Testis (tissue), 3 donors: ENCODE measurements around the gene TMED6. TPM values are rescaled to one million over a fixed set of nuclear protein-coding genes. Genes with fewer than 3 reads are reported as not detected.
"Not testable (repeated sequence)": the region's sequence is repeated elsewhere in the genome, so short reads cannot be mapped to it uniquely, and the experiment has no call there.

Experiments used
- DNase-seq: peaks from one replicate; pipeline ENCODE4 v3.0.0-alpha.2; 2019
- H3K27ac ChIP-seq, 2 donors: fragments of 200-600 bp; sonication (generic); one replicate each; pipeline ENCODE4 v1.5.1; 2019
- H3K27me3 ChIP-seq: fragments of 200-600 bp; sonication (generic); one replicate; pipeline ENCODE4 v1.5.1; 2019
- H3K36me3 ChIP-seq: fragments of 200-600 bp; sonication (generic); one replicate; pipeline ENCODE4 v1.5.1; 2017; ENCODE audit warnings: low read depth; ENCODE audit errors: missing control alignments
- H3K4me1 ChIP-seq: fragments of 200-600 bp; sonication (generic); one replicate; pipeline ENCODE4 v1.5.1; 2019
- H3K4me3 ChIP-seq, 2 donors: fragments of 200-600 bp; sonication (generic); one replicate each; pipeline ENCODE4 v1.5.1; 2017 to 2019
- H3K9me3 ChIP-seq: fragments of 200-600 bp; sonication (generic); one replicate; pipeline ENCODE4 v1.5.1; 2017
- POLR2A ChIP-seq: fragments of 450-650 bp; IDR thresholded peaks from one replicate; pipeline ENCODE4 v1.6.1; 2017; ENCODE audit warnings: antibody characterized with exemption, mild to moderate bottlenecking, moderate library complexity
- WGBS, 2 donors: methylation state at CpG; one replicate each; pipeline ENCODE4 v1.1.5; 2018; 5-methylcytosine and 5-hydroxymethylcytosine counted together
- intact Hi-C: fragments of 100-400 bp; cut with DNase I; formaldehyde crosslinking; loops from one replicate; pipeline ENCODE4 v1.15.1; 2023; ENCODE audit warnings: low total_unique reads
- polyA plus RNA-seq: library from polyadenylated mRNA; stranded (reverse); fragments of 350-450 nt; fragmentation: Illumina TruSeq; extraction: RNeasy Lipid Tissue Mini Kit (QIAGEN cat#74804); gene quantifications from one replicate; pipeline ENCODE4 v1.2.3, GENCODE V29; 2014; ENCODE audit warnings: low read depth, low replicate concordance; ENCODE audit not compliant: insufficient read depth
- total RNA-seq, 2 donors: library from RNA; depleted of rRNA; stranded (reverse); fragments of >200 nt; gene quantifications; one replicate each; pipeline ENCODE4 v1.2.3, GENCODE V29; 2016
- TF ChIP-seq, protein P1 (sequence below), 3 experiments: fragments of 450-650 bp in 2 of 3; fragments of 200-600 bp in 1 of 3; sonication (generic) in 1 of 3; IDR thresholded peaks; one replicate each; pipeline ENCODE4 v1.5.1; 2016 to 2019; ENCODE audit warnings: antibody characterized with exemption in 3 of 3, mild to moderate bottlenecking in 2 of 3, moderate library complexity in 1 of 3

Gene TMED6
- total and polyA plus RNA-seq, 3 donors from 2014 or later, result 1.4 to 1.6 TPM; not detected in 1

DNA sequence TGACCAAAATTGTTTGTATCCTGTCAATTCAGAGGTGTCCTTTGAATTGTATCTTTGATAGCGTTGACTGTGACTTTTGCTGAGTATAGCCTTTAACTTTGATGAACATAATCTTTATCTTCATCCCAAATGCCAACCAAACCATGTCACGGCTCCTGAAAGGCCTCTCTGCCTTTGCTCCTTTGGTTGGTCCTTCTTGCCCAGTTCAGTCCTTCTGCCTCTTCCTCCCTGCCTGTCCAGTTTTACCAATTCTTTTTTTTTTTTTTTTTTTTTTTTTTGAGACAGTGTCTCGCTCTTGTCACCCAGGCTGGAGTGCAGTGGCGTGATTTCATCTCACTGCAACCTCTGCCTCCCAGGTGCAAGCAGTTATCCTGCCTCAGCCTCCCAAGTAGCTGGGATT lies 53.3 kb downstream of the TMED6 start:
- intact Hi-C loops, result no loop called here
- no peak for DNase-seq
- Histone ChIP-seq H3K27me3 (no peaks in the 10 kb centered on the region), H3K4me3 (no peak overlapping the region), H3K27ac (no peak overlapping the region), H3K36me3 (no peaks in the 10 kb centered on the region), H3K4me1 (no peaks in the 10 kb centered on the region), H3K9me3 (no peaks in the 10 kb centered on the region)
- TF ChIP-seq, protein P1, sequence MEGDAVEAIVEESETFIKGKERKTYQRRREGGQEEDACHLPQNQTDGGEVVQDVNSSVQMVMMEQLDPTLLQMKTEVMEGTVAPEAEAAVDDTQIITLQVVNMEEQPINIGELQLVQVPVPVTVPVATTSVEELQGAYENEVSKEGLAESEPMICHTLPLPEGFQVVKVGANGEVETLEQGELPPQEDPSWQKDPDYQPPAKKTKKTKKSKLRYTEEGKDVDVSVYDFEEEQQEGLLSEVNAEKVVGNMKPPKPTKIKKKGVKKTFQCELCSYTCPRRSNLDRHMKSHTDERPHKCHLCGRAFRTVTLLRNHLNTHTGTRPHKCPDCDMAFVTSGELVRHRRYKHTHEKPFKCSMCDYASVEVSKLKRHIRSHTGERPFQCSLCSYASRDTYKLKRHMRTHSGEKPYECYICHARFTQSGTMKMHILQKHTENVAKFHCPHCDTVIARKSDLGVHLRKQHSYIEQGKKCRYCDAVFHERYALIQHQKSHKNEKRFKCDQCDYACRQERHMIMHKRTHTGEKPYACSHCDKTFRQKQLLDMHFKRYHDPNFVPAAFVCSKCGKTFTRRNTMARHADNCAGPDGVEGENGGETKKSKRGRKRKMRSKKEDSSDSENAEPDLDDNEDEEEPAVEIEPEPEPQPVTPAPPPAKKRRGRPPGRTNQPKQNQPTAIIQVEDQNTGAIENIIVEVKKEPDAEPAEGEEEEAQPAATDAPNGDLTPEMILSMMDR (IDR thresholded peaks at IDR 0.05), result no peak
- TF ChIP-seq POLR2A, result no peak
- 93 to 95% methylated on average over 4 of the region's 4 CpGs for WGBS, 2 donors

DNA sequence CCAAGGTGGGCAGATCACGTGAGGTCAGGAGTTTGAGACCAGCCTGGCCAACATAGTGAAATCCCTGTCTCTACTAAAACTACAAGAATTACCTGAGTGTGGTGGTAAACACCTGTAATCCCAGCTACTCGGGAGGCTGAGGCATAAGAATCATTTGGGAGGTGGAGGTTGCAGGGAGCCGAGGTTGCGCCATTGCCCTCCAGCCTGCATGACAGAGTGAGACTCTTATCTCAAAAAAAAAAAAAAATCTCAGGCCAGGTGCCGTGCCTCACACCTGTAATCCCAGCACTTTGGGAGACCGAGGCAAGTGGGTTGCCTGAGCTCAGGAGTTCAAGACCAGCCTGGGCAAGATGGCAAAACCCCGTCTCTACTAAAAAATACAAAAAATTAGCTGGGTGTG lies 54.8 kb downstream of the TMED6 start:
- H3K36me3 ChIP-seq, intact Hi-C loops, H3K9me3 ChIP-seq, H3K4me1 ChIP-seq, DNase-seq, H3K27me3 ChIP-seq, H3K4me3 ChIP-seq, H3K27ac ChIP-seq: not testable (repeated sequence)
- 90 to 95% methylated on average over 7 of the region's 7 CpGs for WGBS, 2 donors

DNA sequence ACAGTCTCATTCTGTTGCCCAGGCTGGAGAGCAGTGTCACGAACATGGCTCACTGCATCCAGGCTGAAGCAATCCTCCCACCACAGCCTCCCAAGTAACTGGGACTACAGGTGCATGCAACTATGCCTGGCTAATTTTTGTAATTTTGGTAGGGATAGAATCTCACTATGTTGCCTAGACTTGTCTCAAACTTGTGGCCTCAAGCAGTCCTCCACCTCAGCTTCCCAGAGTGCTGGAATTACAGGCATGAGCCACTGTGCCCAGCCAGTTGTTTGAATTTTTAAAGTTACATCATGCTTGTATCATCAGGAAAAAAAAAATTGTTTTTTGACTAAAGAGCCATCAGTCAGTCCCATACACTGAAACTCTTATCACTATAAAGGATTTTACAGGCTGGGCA lies 57.5 kb downstream of the TMED6 start:
- Histone ChIP-seq H3K4me1 (no peaks in the 10 kb centered on the region), H3K4me3 (no peak overlapping the region), H3K9me3 (no peaks in the 10 kb centered on the region), H3K27ac (no peak overlapping the region), H3K36me3 (no peaks in the 10 kb centered on the region), H3K27me3 (no peaks in the 10 kb centered on the region)
- WGBS, 2 donors, result 86 to 88% methylated on average over 1 of the region's 1 CpG
- no peak for DNase-seq
- no peak for TF ChIP-seq POLR2A
- TF ChIP-seq, protein P1 (IDR thresholded peaks at IDR 0.05), result no peak
- intact Hi-C loops, result no loop called here

DNA sequence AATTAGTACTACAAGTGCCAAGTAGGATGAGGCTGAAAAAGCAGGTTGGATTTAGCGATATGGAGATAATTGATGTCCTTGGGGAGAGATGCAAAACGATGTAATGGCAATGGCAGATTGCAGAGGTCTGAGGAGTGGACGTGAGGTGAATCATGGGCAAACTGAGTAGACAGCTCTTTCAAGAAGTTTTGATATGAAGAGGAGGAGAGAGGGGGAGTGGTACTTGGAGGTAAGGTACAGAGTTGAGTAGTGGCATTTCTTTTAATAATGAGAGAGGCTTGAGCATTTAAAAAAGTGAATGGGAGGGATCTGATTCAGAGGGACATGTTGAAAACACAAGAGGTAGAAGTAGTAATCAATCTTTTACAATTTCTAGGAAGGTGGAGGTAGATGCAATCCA lies 58.2 kb downstream of the TMED6 start:
- Histone ChIP-seq H3K27me3 (no peaks in the 10 kb centered on the region), H3K4me3 (no peak overlapping the region), H3K9me3 (no peaks in the 10 kb centered on the region), H3K36me3 (no peaks in the 10 kb centered on the region), H3K27ac (no peak overlapping the region), H3K4me1 (no peaks in the 10 kb centered on the region)
- no peak for DNase-seq
- intact Hi-C loops, result no loop called here
- WGBS, 2 donors, result 53 to 62% methylated on average over 3 of the region's 3 CpGs
- TF ChIP-seq POLR2A, result no peak
- TF ChIP-seq, protein P1 (IDR thresholded peaks at IDR 0.05), result no peak

Other genes with a start within 250 kb of the TMED6 start
- 1 to 10 TPM; 4.7 to 7.7 TPM for gene HAS3, start 246.1 kb downstream of the TMED6 start, total RNA-seq
- 4.8 TPM for gene HAS3, start 246.1 kb downstream of the TMED6 start, polyA plus RNA-seq
- 100 to 1,000 TPM; 131 to 147 TPM for gene CHTF8, start 219.2 kb downstream of the TMED6 start, total RNA-seq
- 122 TPM for gene CHTF8, start 219.2 kb downstream of the TMED6 start, polyA plus RNA-seq
- 10 to 100 TPM; 72.8 to 78.3 TPM for gene UTP4, start 219.1 kb downstream of the TMED6 start, total RNA-seq
- 80.5 TPM for gene UTP4, start 219.1 kb downstream of the TMED6 start, polyA plus RNA-seq
- gene SNTB2, start 164.6 kb downstream of the TMED6 start, total RNA-seq, result 10 to 100 TPM; 35.1 to 39.3 TPM
- 29.2 TPM for gene SNTB2, start 164.6 kb downstream of the TMED6 start, polyA plus RNA-seq
- gene VPS4A, start 40.4 kb downstream of the TMED6 start, total RNA-seq, result 10 to 100 TPM; 39.8 to 43.1 TPM
- 31.9 TPM for gene VPS4A, start 40.4 kb downstream of the TMED6 start, polyA plus RNA-seq
- 10 to 100 TPM; 25.7 to 27.9 TPM for gene PDF, start 21.2 kb downstream of the TMED6 start, total RNA-seq
- 3.9 TPM for gene PDF, start 21.2 kb downstream of the TMED6 start, polyA plus RNA-seq
- 10 to 100 TPM; 90.8 to 96.6 TPM for gene COG8, start 12.2 kb downstream of the TMED6 start, total RNA-seq
- 74.1 TPM for gene COG8, start 12.2 kb downstream of the TMED6 start, polyA plus RNA-seq
- gene NIP7, start 12.0 kb downstream of the TMED6 start, total RNA-seq, result 10 to 100 TPM; 16.2 to 17.2 TPM
- gene NIP7, start 12.0 kb downstream of the TMED6 start, polyA plus RNA-seq, result 22.4 TPM
- gene TERF2, start 34.2 kb upstream of the TMED6 start, total RNA-seq, result 10 to 100 TPM; 35.2 to 36.0 TPM
- gene TERF2, start 34.2 kb upstream of the TMED6 start, polyA plus RNA-seq, result 34.6 TPM
- 10 to 100 TPM; 65.8 to 85.0 TPM for gene CYB5B, start 72.8 kb upstream of the TMED6 start, total RNA-seq
- gene CYB5B, start 72.8 kb upstream of the TMED6 start, polyA plus RNA-seq, result 91.9 TPM
- gene NFAT5, start 214.2 kb upstream of the TMED6 start, total RNA-seq, result 100 to 1,000 TPM in 1 of 2 donors, 10 to 100 TPM in 1; 72.4 to 101 TPM
- 20.5 TPM for gene NFAT5, start 214.2 kb upstream of the TMED6 start, polyA plus RNA-seq